HG02938 (cell line): Measurements from ENCODE around the gene KCNQ4.

Experiments used
- ATAC-seq: cut with Tn5 transposase; IDR thresholded peaks from one replicate; pipeline ENCODE4 v1.9.1; 2021; ENCODE audit warnings: mild to moderate bottlenecking, moderate library complexity; ENCODE audit not compliant: unreplicated experiment

The KCNQ4 gene

DNA sequence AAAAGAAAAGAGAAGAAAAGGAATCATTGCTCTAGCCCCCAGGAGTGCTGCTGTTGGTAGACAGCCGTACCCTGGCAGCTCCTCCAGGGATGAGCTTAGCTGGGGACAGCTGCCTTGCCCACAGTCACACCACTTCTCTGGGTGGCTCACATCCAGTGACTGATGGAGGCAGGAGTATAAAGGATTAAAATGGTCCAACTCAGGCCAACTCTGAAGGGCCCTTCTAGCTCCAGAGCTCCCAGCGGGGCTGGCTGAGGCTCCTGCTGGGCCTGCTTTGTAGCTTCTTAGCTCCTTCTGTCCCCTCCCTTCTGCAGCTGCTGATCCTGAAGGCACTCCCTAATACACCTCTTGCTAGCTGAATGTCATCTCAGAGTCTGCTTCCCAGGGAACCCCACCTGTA is 74.2 kb downstream of the KCNQ4 start:
- no peak for ATAC-seq

DNA sequence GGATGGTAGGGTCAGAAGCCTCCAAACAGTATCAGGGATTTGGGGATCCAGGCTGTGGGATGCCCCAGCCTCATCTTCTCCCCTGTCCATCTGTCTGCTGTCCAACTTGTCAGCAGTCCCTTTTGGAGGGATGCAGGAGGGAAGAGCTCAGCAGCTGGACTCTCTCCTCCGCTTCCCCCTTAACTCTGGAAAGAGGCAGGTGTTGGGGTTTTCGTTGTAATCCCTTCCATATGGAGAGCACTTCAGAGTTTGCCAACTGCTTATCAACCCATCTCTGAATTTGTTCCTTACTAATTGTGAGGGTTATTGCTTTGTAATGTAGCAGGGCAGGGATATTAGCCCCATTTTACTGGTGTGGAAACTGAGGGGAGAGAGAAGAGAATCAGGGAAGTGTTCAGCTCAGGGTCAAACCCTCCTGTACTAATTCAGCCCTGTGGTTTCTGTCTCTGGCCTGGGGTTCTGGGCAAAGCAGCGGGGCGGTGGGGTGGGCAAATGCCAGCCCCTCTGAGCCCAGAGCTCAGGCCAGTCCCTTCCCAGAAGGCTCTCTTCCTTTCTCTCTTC is 75.3 kb downstream of the KCNQ4 start:
- ATAC-seq: no peak

DNA sequence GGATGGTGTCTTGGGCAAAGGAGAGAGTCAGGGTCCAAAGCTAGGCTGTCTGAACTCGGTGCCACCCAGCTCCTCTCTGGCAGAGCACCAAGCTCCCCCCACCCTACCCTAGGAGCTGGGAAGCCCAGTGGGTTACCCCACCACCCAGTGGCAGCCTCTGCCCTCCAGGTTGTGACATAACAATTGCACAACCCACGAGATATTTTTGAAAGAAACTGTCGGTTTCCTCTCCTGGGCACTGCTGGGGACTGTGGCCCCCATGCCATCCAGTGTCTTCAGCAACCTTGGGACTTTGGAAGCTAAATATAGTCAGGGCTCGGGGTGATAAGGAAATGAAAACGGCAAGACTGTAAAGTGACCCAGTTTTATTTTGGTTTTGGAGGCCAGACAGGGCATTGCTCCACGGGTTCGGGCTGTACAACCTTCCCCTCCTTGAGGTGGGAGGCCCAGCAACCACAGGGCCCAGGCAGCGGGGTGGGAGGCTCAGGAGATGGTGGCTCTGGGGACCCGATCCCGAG is 77.2 kb downstream of the KCNQ4 start:
- ATAC-seq: no peak

DNA sequence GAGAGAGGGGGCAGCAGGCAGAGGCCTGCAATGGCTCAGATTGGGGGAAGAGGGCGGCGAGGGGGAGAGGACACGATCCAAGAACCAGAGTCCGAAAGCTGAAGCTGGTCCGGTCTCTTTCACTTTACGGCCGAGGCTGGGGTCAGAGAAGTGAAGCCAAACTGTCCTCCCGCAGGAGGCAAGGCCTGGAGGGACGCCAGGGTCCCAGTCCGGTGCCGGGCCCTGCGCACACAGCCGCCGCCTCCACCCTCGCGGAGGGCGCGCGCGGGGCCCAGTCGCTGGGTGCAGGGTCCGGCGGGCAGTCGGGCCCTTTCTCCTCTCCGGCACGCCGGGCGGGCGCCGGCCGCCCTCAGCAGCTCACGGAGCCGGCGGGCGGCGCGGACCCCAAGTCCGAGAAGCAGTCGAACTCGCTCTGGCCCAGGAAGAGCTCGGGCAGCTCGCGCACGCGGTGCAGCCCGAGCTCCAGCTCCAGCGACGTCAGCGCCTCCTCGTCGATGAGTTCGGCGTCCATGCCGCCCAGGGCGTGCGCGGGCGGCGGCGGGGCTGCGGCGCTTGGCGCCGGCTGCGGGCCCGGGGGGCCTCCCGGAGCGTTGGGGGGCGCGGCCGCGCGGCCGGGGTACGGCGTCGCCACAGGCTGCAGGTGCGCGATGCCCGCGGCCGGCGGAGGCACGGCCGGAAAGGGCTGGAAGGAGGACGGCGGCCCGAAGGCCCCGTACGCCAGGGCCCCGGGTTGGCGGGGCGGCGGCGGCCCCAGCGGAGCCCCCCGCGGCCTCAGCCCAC is 77.8 kb downstream of the KCNQ4 start:
- ATAC-seq: no peak

DNA sequence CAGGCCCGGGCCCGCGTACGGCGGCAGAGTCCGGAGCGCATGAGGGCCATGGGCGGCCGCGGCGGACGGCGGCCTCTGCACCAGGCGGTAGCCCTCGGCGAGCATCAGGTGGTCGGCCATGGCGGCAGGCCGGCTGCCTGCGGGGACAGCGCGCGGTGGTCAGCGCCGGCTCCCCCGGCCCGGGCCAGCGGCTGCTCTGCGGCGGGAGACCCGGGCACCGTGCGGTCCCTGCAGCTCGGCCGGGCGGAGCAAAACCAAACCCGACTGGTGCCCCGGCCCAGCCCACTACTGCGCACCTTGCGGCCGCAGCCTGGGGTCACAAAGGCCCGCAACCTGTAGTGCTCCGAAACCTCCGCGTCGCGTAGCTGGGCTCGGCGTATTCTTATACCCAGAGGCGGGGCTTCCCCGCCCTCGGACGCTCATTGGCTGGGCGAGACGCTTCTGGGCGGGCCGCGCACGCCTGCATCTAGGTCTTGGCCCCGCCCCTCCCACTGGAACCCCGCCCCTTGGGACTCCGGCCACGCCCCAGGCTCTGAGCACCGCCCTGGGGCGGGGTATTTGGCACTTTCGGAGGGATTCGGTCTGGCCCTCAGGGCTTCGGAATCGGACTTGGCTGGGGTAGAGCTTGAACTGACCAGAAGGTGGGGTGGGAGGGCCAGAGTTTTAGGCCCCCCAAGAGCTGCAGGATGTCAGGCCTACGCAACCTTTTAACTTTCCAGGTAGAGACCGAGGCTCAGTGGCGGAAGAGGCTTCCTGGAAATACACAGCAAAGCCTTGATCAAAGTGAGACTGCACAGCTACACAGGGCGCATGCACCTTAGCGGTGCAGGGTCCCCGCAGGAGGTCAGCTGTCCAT is 78.6 kb downstream of the KCNQ4 start, which contains the start of gene CITED4:
CITED4 (minus strand) TSS at position 356 of the 856 bp plus-strand sequence; CDS start at position 120, 236 bp downstream.
- peak; percentile 80 for ATAC-seq

DNA sequence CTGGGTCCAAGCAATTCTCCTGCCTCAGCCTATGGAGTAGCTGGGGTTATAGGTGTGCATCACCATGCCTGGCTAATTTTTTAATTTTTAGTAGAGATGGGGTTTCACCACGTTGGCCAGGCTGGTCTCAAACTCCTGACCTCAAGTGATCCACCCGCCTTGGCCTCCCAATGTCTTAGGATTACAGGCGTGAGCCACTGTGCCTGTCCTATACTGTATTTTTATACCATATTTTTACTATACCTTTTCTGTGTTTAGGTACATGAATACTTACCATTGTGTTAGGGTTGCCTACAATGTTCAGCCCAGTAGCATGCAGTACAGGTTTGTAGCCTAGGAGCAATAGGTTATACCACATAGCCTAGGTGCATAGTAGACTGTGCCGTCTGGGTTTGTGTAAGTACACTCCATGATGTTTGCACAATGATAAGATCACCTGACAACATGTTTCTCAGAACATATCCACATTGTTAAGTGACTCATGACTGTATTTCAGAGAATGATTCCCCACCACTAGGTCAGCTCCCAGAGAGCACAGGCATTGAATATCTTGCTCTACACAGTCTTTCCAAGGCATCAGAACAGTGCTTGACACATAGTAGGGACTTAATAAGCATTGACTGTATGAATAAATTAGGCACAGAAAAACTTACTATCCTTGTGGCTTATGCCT is 84.6 kb downstream of the KCNQ4 start:
- no peak for ATAC-seq

DNA sequence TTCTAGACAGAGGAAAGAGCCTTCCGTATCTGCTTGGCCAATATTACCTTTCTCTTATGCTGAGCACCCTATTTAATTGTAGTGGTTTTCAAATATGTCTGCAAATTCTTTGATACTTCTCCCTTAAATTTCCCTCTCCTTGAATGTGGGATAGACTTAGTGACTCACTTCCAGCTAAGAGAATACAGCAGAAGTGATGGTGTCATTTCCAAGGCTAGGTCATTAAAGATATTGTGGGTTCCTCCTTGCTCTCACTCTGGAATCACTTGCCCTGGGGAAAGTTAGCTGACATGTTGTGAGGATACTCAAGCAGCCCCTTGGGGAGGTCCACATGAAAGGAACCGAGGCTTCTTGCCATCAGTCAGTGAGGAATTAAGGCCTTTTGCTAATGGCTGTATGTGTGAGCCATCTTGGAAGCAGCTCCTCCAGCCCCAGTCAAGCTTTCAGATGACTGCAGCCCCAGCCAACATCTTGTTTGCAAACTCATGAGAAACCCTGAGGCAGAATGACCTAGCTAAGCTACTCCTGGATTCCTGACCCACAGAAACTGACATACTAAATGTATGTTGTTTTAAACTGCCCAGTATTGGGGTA is 86.6 kb downstream of the KCNQ4 start:
- no peak for ATAC-seq

DNA sequence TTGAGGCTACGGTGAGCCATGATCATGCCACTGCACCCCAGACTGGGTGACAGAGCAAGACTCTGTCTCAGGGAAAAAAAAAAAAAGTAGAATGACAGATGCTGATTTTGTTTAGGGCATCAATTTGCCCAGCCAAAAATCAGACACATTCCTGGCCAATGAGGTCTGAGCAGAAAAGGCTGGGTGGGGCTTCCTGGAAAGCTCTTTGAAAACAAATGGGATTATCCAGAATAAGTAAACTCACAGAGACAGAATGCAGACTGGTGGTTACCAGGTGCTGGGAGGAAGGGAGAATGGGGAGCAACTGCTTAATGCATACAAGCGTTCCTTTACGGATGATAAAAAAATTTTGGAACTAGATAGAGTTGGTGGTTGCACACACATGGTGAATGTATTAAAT is 88.7 kb downstream of the KCNQ4 start:
- no peak for ATAC-seq

DNA sequence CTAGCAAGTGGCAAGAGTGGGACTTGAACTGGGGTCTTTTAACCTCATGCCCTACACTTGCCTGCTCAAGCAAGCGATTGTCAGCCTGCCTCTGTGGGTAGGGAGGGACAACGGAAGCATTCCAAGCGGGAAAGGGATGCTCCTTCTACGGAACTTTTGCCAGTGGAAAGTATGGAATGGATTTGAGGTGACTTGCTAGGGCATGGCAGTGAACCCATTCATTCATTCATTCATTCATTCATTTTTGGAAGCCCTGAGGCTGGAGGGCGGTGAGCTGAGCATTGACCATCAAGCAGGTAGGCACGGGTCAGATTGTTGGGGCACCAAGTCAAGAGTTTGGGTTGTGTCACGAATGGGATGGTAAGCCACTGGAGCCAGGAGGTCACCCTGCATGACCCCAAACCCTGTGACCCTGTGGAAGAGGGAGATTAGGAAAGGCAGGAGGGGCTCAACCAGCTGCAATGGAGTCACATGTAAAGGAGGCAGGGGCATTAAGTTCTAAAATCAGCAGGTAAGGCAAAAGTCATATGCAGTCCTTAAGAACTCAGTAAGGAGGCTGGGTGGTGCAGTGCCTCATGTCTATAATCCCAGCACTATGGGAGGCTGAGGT is 90.4 kb downstream of the KCNQ4 start:
- no peak for ATAC-seq

DNA sequence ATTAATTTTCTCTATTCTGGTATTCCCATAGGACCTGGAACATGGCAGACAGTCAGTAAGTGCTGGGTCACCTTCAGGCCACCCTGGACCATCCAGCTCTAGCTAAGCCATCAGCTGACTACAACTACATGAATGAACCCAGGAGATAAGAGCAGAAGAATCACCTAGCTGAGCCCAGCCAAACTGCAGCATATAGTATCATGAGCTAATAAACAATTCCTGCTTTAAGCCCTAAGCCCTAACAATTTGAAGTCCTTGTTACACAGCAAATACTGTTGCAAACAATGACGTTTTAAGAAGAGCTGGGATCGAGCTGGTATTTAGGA is 92.8 kb downstream of the KCNQ4 start:
- ATAC-seq: no peak

DNA sequence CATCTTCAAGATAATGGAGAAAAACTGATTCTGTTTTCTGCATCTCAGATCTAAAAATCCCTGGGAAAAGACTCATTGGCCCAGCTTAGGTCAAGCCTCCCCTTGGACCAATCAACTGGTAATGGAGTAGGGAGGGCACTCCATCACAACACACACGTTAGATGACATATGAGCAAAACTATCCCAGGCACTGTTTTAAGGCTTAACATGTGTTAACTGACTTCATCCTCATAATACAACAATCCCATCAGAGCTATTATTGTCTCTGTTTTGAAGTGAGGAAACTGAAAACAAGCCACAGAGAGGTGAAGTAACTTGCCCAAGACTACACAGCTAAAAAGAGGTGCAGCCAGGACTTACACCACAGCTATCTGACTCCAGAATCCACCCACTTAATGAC is 93.3 kb downstream of the KCNQ4 start:
- ATAC-seq: no peak

DNA sequence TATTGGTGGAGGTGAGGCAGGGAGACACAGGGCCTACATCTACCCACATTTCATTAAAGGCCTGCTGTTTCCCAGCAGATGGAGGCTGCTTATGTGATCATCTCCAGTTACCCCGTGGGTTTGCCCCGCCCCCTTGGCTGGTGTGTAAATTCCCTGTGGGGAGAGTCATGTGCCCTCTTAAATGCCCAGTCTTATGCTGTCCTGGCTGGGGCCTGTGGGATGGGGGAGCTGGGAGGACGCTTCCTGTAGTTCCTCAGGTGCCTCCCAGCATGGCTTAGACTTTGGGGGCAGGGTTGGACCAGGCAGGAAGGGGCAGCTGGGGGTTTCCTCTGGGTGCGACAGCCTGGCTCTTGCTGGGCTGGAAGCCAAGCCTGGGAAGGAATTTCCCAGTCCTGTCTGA is 94.1 kb downstream of the KCNQ4 start:
- no peak for ATAC-seq

DNA sequence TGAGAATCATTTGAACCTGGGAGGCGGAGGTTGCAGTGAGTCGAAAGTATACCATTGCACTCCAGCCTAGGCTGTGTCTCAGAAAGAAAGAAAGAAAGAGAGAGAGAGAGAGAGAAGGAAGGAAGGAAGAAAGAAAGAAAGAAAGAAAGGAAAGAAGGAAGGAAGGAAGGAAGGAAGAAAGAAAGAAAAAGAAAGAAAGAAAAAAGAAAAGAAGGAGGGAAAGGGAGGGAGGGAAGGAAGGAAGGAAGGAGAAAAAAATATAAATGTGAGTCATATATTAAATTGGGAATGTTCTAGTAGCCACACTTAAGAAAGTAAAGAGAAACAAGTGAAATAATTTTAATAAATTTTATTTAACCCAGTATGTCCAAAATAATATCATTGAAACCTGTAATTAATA is 95.3 kb downstream of the KCNQ4 start:
- no peak for ATAC-seq

DNA sequence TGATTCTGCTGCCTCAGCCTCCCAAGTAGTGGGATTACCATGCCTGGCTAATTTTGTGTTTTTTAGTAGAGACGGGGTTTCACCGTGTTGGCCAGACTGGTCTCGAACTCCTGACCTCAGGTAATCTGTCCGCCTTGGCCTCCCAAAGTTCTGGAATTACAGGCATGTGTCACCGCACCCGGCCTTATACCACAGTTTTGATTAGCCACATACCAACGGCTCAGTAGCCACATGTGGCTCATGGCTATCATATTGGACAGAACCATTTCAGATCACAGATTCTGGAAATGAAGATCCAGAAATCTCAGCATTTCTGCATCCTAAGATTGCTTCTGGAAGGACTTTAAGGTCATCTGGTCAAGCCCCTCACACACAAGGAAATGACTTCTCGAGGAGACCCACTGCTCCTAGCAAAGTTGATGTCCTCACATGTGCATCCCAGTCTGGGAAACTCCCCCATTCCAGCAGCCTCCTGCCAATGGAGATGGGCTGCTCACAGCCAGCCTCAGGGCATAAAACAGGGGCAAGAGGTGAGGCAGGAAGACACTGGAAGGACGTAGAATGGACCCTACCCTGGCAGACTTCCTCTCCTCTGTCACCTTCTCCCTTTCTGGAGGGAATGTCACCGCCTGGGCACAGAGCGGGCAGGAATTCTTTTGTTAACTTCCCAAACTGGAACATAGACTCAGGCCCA is 96.0 kb downstream of the KCNQ4 start:
- no peak for ATAC-seq

DNA sequence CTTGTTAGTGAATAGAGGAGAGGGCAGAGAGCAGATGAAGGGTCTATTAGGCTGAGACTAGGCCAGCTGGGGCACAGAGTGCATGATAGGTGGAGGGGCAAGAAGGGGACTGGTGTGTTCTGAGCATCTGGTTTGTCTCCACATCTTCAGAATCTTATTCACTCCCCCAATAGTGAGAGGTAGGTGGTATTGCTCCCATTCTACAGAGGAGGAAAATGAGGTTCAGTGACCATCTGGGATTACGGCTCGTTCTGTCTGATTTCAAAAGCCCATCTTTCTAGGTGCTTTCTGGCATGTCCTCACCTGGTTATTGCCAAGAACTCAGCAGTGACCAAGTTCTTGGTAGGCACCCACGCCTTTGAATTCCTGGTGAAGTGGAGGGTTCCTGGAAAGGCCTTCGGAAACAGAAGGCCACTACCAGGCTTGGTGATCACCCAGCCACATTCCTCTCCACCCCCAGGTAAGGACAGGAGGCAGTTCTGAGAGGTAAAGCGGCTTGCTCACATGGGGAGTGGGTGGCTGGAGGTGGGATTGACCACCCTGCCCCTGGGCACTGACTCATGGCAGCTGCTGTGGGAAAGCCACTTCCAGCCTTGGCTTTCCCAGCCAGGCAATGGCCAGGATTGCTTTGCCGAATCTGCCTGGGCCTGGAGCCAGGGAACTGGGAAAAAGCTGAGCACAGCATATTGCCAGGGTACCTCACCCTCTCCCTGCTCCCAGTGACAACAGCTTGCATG is 97.4 kb downstream of the KCNQ4 start:
- no peak for ATAC-seq

DNA sequence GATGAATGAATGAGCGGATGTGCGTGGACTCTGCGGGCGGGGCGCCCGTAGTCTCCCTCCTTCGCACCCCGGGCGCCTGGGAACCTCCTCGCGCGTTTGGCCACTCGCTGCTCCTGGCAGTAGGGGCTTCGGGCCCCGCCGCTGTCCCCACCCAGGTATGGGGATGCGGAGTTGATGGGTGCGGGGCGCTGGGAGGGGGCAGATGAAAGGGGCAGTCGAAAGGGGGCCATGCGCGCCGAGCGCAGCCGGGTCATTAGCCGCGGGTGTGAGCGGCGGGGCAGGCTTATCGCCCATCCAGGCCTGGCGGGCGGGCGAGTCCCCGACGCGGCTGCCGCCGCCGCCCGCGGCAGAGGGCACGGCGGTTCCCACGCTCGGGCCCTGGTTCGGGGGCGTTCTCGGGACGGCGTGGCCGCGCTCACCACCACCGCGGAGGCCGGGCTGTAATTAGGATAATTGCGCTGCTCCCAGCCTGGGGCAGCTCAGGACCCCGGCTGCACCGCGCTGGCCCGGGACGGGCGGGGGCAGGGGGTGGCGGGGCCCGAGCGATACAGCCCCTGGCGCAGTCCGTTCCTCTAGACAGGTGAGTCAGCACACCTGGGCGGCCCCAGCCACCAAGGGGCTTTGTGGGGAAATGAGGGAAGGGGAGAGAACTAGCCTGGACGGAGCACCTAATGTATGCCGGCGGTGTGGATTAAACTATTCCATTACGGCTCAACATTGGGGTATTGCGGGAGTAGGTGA is 100.6 kb downstream of the KCNQ4 start:
- no peak for ATAC-seq

DNA sequence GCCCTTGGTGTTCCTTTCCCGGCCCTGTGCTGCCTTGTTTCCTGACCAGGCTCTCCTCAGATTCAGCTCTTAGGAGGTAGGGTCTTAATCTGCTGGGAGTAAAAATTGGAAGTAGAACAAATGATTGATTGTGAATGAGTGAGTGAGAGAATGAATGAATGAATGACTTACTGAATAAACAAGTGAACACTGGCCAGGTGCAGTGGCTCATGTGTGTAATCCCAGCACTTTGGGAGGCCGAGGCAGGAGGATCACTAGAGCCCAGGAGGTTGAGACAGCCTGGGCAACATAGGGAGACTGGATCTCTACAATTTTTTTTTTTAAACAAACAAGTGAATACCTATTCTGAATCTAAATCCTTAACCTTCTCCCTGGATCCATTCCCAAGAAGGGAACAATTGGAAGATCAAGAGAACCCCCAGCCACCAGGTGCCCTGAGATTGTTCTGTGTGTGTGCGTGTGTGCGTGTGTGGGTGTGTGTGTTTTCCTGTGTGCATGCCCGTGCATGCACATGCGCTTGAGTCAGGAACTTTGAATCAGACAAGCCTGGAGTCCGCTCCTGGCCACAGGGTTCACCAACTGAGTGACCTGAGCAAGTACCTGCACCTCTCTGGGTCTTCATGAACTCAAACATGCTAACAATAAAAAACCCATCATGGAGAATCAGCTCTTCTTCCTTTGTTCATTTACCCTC is 102.9 kb downstream of the KCNQ4 start:
- ATAC-seq: no peak

DNA sequence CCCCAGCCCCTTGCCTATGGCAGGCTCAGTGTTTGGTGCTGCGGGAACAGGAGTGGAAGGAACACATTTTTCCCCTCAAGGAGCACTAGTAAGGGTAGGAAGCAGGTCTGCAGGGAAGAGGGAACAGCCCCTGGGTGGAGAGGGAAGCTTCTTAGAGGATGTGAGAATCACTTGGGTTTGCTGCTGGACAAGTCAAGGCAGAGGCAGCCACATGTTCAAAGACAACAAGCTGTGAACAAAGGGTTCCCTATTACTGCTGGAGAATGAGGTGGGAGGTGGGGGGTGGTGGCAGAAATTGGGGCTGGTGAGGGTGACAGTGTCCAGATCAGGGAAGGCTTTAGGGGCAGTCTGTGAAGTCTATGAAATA is 103.4 kb downstream of the KCNQ4 start:
- ATAC-seq: no peak
